GM12873 (cell line): ENCODE data around the gene PHRF1.

Experiments used
- TF ChIP-seq, protein P1 (sequence below): IDR thresholded peaks from 2 replicates; pipeline ENCODE4 v1.5.1; 2012; ENCODE audit warnings: low read depth, mild to moderate bottlenecking, moderate library complexity, low read length, control low read depth; ENCODE audit not compliant: insufficient read depth; ENCODE audit errors: missing control alignments

PHRF1 gene, protein sequence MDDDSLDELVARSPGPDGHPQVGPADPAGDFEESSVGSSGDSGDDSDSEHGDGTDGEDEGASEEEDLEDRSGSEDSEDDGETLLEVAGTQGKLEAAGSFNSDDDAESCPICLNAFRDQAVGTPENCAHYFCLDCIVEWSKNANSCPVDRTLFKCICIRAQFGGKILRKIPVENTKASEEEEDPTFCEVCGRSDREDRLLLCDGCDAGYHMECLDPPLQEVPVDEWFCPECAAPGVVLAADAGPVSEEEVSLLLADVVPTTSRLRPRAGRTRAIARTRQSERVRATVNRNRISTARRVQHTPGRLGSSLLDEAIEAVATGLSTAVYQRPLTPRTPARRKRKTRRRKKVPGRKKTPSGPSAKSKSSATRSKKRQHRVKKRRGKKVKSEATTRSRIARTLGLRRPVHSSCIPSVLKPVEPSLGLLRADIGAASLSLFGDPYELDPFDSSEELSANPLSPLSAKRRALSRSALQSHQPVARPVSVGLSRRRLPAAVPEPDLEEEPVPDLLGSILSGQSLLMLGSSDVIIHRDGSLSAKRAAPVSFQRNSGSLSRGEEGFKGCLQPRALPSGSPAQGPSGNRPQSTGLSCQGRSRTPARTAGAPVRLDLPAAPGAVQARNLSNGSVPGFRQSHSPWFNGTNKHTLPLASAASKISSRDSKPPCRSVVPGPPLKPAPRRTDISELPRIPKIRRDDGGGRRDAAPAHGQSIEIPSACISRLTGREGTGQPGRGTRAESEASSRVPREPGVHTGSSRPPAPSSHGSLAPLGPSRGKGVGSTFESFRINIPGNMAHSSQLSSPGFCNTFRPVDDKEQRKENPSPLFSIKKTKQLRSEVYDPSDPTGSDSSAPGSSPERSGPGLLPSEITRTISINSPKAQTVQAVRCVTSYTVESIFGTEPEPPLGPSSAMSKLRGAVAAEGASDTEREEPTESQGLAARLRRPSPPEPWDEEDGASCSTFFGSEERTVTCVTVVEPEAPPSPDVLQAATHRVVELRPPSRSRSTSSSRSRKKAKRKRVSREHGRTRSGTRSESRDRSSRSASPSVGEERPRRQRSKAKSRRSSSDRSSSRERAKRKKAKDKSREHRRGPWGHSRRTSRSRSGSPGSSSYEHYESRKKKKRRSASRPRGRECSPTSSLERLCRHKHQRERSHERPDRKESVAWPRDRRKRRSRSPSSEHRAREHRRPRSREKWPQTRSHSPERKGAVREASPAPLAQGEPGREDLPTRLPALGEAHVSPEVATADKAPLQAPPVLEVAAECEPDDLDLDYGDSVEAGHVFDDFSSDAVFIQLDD (N-terminal part only)

DNA sequence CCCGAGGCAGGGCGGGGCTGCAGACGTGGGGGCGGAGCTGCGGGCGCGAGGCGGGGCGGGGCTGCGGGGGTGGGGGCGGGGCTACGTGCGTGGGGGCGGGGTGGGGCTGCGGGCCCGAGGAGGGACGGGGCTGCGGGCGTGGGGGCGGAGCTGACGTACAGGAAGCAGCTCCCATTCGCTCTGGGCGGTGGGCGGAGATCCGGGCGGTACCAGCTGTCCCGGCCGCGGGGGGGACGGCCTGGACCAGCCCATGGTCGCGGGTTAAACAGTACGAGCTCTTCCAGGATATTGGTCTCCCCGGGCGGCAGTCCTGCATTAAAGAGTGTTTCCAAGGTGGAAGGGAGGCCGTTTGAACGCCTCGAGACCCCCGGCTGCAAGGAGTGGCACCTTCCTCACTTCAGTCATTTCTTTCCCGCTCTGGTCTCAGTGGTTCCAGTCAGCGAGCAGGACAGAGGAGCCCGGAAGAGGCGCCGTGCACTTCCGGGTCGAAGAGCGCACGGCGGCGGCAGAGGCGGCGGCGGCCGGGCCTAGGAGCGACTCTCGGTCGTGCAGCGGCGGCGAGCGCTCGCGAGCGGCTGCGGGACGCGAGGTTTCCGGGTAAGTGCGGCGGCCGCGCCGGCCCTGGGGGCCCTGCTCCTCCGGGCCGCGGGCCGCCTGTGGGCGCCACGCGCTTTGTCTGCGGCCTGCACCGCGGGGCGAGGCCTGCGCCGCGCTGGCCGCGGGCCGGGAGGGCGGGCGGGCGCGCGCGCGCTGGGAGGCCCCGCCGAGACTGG is at the start of gene PHRF1:
TSS of gene PHRF1 (plus strand) at position 475 of the 773 bp plus-strand sequence. CDS start 5,043 bp downstream, outside the sequence.
- TF ChIP-seq, protein P1, sequence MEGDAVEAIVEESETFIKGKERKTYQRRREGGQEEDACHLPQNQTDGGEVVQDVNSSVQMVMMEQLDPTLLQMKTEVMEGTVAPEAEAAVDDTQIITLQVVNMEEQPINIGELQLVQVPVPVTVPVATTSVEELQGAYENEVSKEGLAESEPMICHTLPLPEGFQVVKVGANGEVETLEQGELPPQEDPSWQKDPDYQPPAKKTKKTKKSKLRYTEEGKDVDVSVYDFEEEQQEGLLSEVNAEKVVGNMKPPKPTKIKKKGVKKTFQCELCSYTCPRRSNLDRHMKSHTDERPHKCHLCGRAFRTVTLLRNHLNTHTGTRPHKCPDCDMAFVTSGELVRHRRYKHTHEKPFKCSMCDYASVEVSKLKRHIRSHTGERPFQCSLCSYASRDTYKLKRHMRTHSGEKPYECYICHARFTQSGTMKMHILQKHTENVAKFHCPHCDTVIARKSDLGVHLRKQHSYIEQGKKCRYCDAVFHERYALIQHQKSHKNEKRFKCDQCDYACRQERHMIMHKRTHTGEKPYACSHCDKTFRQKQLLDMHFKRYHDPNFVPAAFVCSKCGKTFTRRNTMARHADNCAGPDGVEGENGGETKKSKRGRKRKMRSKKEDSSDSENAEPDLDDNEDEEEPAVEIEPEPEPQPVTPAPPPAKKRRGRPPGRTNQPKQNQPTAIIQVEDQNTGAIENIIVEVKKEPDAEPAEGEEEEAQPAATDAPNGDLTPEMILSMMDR: no peak

DNA sequence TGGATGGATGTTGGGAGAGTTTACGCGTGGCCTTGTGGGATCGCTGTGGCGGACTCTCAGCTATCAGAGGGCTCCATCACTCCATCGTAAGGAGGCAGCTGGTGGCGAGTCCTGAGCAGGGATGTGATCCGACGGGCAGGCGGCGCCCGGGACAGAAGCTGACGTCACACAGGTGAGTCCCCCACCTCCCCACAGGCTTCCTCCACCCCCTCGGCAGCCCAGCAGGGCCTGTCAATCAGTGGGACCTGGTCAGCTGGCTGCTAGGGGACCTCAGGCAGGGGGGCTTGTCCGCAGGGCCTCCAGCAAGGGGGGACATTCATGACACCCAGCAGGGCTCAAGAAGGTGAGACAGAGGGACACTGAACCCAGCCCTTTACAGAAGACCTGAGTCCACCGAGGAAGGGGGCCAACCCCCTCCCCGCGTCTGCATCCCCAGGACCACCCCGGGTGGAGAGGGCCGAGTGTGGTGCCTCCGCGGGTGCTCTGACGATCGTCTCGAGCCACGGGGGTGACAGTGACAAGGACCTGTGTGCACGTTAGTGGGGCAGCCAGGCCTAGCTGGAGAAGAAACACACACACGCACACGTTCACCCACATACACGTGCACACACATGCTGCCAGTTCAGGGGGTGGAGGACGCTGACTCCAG is 48.0 kb upstream of the PHRF1 start:
- TF ChIP-seq, protein P1: no peak

DNA sequence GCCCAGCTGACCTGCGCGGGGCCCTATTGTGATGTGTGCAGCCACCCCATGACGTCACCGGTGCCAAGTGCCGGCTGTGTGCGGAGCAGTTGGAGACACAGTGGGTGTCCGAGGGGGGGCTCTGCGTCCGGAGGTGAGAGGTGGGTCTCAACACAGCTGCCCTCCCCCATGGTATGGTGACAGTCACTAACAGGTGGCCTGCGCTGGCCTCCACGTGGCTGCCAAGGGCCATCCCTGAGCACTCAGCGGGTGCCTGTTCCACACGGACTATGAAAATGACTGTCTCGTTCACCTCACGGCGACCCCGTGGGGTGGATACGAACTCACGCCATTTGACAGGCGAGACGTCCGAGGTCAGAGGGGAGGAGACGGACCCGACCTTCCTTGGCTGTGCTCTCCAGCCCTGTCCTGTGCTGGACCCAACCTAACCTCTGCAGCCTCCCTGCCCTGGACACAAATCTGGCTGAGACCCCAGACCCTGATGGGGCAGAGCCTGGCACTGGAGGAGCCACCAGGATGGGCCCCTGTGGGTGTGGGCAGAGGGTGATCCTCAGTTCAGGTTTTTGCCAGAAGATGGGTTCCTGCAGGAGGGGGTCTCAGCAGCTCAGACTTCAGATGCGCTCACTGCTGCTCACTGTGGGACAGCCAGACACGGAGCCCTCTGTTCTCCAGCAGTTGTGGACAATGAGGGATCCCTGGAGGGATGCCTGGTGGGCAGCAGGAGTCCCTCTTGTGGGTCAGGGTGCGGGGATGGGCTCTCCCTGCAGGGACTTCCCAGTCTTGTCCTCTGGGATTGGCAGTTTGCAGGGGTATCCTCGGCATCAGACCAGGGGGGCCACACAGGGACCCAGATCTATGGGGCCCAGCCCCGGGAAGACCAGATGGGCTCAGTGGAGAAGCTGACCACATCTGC is 47.2 kb upstream of the PHRF1 start:
- TF ChIP-seq, protein P1: no peak

DNA sequence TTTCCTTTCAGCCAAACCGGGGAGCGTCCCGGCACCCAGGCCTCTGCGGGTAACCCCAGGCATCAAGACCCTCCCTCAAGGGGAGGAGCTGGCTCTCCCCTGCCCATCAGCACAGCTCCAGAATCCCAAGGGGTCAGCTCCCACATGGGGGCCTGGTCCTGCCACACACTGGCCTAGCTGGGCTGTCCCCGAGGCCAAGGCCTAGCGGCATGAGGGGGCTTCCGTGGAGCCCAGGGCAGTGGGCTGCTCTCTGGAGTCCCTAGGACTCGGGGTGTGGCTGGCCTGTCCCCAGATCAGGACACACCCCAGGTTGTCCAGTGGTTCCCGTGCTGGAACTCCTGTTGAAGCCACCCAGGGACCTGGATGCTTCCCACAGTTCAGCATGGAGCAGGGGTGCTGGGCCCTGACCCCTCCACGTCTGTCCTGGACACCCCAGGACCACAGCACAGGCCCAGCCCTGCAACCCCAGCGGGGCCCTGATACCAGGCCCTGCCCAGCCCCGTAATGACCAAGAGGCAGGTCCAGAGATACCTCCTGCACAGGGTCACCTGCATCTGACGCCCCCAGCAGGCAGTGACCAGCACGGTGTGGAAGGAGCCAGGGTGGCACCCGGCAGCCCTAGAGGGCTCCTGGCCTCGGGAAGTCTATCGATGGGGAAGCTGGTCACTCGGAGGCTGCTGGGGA is 46.4 kb upstream of the PHRF1 start:
- TF ChIP-seq, protein P1: no peak

DNA sequence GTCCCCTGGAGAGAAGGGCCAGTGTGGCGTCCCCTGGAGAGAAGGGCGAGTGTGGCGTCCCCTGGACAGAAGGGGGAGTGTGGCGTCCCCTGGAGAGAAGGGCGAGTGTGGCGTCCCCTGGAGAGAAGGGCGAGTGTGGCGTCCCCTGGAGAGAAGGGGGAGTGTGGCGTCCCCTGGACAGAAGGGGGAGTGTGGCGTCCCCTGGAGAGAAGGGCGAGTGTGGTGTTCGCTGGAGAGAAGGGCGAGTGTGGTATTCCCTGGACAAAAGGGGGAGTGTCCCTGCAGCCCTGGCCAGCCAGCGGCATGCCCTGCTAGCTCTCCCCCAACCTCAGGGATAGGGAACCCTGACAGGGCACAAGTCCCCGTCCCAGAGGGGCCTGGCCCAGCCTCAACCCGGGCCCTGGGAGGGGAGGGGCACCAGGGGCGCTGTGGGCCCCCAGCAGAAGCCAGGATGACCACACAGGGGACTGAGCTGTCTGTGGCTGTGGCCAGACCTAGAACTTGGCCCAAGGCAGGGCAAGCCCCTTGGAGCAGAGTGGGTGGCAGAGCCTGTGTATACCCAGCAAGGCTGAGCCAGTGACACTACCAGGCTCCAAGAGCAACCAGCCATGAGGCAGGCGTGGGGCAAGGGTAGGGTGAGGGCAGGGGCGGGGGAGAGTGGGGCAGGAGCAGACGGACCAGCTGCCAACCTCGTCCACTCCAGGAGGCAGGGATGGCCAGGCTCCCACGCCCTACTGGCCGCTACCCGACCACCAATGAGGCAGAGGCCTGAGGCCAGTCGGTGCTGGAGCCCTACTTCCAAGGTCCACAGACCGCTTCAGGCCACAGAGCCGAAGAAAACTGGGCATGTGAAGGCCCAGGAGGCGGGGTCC is 45.1 kb upstream of the PHRF1 start:
- TF ChIP-seq, protein P1: no peak
